H1 (cell line): Measurements from ENCODE around the gene CUL2. TPM values are rescaled to one million over a fixed set of nuclear protein-coding genes. Genes with fewer than 3 reads are reported as not detected.

Source experiments
- CTCF ChIA-PET: fragments of 300-600 bp; sonication (Branson Sonifier 250); formaldehyde crosslinking; loops from one replicate; lab custom pipeline; 2021; ENCODE audit not compliant: partially characterized antibody; lab: Charles Lee
- POLR2A ChIA-PET: fragments of 300-600 bp; sonication (Branson Sonifier 250); formaldehyde crosslinking; loops from one replicate; lab custom pipeline; 2021; ENCODE audit warnings: inconsistent platforms; ENCODE audit not compliant: partially characterized antibody; lab: Charles Lee
- DNase-seq, 2 experiments: peaks; one replicate each; pipeline versions ENCODE4 v3.0.0 to v3.0.0-alpha.2; 2010 to 2022; ENCODE audit warnings: low spot score in 2 of 2, low read depth in 1 of 2, mixed read lengths in 1 of 2
- FAIRE-seq: peaks from 2 replicates; lab custom pipeline; 2011; peaks lifted over from hg19 to GRCh38; lab: Jason Lieb, UNC
- H2AFZ ChIP-seq: 2 replicates; pipeline ENCODE4 v1.8.1; 2012; ENCODE audit warnings: low read length, inconsistent platforms
- H2AK5ac ChIP-seq: 2 replicates; pipeline ENCODE4 v1.6.1; 2013; ENCODE audit warnings: low read depth, low read length
- H2BK120ac ChIP-seq: replicated peaks from 2 replicates; pipeline ENCODE3; 2013; ENCODE audit warnings: low read depth, low read length, inconsistent platforms
- H2BK12ac ChIP-seq: 2 replicates; pipeline ENCODE4 v1.6.1; 2013; ENCODE audit warnings: low read depth, low read length
- H2BK15ac ChIP-seq: 2 replicates; pipeline ENCODE4 v1.6.1; 2013; ENCODE audit warnings: low read length
- H2BK20ac ChIP-seq: 2 replicates; pipeline ENCODE4 v1.6.1; 2013; ENCODE audit warnings: low read length
- H2BK5ac ChIP-seq: 2 replicates; pipeline ENCODE4 v1.6.1; 2013; ENCODE audit warnings: low read depth, low read length
- H3K14ac ChIP-seq: 2 replicates; pipeline ENCODE4 v1.6.1; 2013; ENCODE audit warnings: inconsistent platforms; ENCODE audit not compliant: insufficient read length
- H3K18ac ChIP-seq: 2 replicates; pipeline ENCODE4 v1.6.1; 2013; ENCODE audit warnings: low read length; ENCODE audit errors: extremely low read depth
- H3K23ac ChIP-seq: 2 replicates; pipeline ENCODE4 v1.6.1; 2013; ENCODE audit warnings: inconsistent platforms; ENCODE audit not compliant: insufficient read length
- H3K23me2 ChIP-seq: 2 replicates; pipeline ENCODE4 v1.6.1; 2013; ENCODE audit warnings: low read depth, low read length
- H3K27ac ChIP-seq: 2 replicates; pipeline ENCODE4 v1.6.1; 2011; ENCODE audit warnings: low read depth, low read length, inconsistent platforms
- H3K27me3 ChIP-seq, 4 experiments: replicated peaks in 1 of 4; 1 replicate in 1 of 4; 2 replicates in 3 of 4; pipeline versions ENCODE4 v1.6.1 to v1.8.1; 2011 to 2013; ENCODE audit warnings: low read length in 3 of 4, mild to moderate bottlenecking in 3 of 4, inconsistent platforms in 2 of 4, mixed read lengths in 2 of 4, moderate library complexity in 1 of 4; ENCODE audit not compliant: control insufficient read depth in 3 of 4, insufficient read depth in 3 of 4; ENCODE audit errors: extremely low read depth in 1 of 4
- H3K36me3 ChIP-seq, 4 experiments: 2 replicates each; pipeline versions ENCODE4 v1.6.1 to v1.8.1; 2011 to 2013; ENCODE audit warnings: mild to moderate bottlenecking in 4 of 4, low read length in 3 of 4, moderate library complexity in 2 of 4, control low read depth in 1 of 4, inconsistent platforms in 1 of 4; ENCODE audit not compliant: insufficient read depth in 4 of 4, control insufficient read depth in 2 of 4
- H3K4ac ChIP-seq: replicated peaks from 2 replicates; pipeline ENCODE3; 2013; ENCODE audit warnings: low read length, low read depth, mixed read lengths, inconsistent platforms; ENCODE audit not compliant: insufficient read length
- H3K4me1 ChIP-seq, 4 experiments: replicated peaks in 1 of 4; 1 replicate in 1 of 4; 2 replicates in 3 of 4; pipeline versions ENCODE4 v1.6.1 to v1.8.1; 2011 to 2013; ENCODE audit warnings: low read length in 3 of 4, inconsistent platforms in 2 of 4, mixed read lengths in 1 of 4; ENCODE audit not compliant: insufficient read depth in 4 of 4, control insufficient read depth in 3 of 4
- H3K4me2 ChIP-seq, 2 experiments: 2 replicates each; pipeline versions ENCODE4 v1.6.1 to v1.8.1; 2011 to 2013; ENCODE audit warnings: low read depth in 2 of 2, low read length in 2 of 2, control low read depth in 1 of 2, inconsistent platforms in 1 of 2, mild to moderate bottlenecking in 1 of 2; ENCODE audit not compliant: insufficient read depth in 1 of 2
- H3K4me3 ChIP-seq, 4 experiments: fragments of 200-600, 300-600 bp in 1 of 4; sonication (generic), shearing (Covaris generic), sonication (Bioruptor Twin) in 1 of 4; 2 replicates each; pipeline versions ENCODE4 v1.5.1 to v1.8.1; 2011 to 2016; ENCODE audit warnings: low read length in 4 of 4, low read depth in 3 of 4, control low read depth in 2 of 4, inconsistent platforms in 2 of 4, mild to moderate bottlenecking in 2 of 4, mixed read lengths in 1 of 4, moderate library complexity in 1 of 4; ENCODE audit not compliant: insufficient read depth in 2 of 4; ENCODE audit errors: extremely low read depth in 1 of 4
- H3K56ac ChIP-seq: replicated peaks from 2 replicates; pipeline ENCODE3; 2013; ENCODE audit warnings: low read depth, mild to moderate bottlenecking, mixed read lengths, low read length, inconsistent platforms; ENCODE audit not compliant: insufficient read length
- H3K79me1 ChIP-seq: 2 replicates; pipeline ENCODE4 v1.6.1; 2013; ENCODE audit warnings: low read depth, low read length, control low read depth
- H3K79me2 ChIP-seq, 2 experiments: 2 replicates each; pipeline versions ENCODE4 v1.6.1 to v1.8.1; 2012 to 2013; ENCODE audit warnings: low read length in 2 of 2, mild to moderate bottlenecking in 2 of 2, inconsistent platforms in 1 of 2; ENCODE audit not compliant: insufficient read depth in 2 of 2, control insufficient read depth in 1 of 2
- H3K9ac ChIP-seq, 4 experiments: replicated peaks in 1 of 4; 1 replicate in 1 of 4; 2 replicates in 3 of 4; pipeline versions ENCODE4 v1.6.1 to v1.8.1; 2011 to 2013; ENCODE audit warnings: low read depth in 3 of 4, low read length in 3 of 4, control low read depth in 2 of 4, mild to moderate bottlenecking in 2 of 4, moderate library complexity in 2 of 4, inconsistent platforms in 1 of 4; ENCODE audit errors: extremely low read depth in 1 of 4
- H3K9me3 ChIP-seq, 2 experiments: 2 replicates each; pipeline versions ENCODE4 v1.6.1 to v1.8.1; 2012 to 2013; ENCODE audit warnings: mild to moderate bottlenecking in 2 of 2, moderate library complexity in 2 of 2, control low read depth in 1 of 2, inconsistent platforms in 1 of 2, low read depth in 1 of 2, low read length in 1 of 2, mixed read lengths in 1 of 2; ENCODE audit not compliant: insufficient read depth in 2 of 2
- H4K20me1 ChIP-seq, 2 experiments: replicated peaks in 1 of 2; 2 replicates each; pipeline versions ENCODE3 to v1.8.1; 2011 to 2013; ENCODE audit warnings: inconsistent platforms in 2 of 2, low read length in 2 of 2, mild to moderate bottlenecking in 1 of 2; ENCODE audit not compliant: insufficient read depth in 2 of 2, control insufficient read depth in 1 of 2
- H4K5ac ChIP-seq: 2 replicates; pipeline ENCODE4 v1.6.1; 2013; ENCODE audit warnings: low read length, low read depth, mixed read lengths, inconsistent platforms; ENCODE audit not compliant: insufficient read length
- H4K8ac ChIP-seq: 2 replicates; pipeline ENCODE4 v1.8.0; 2013; ENCODE audit warnings: mild to moderate bottlenecking, moderate library complexity, low read length, inconsistent platforms; ENCODE audit not compliant: insufficient read depth; ENCODE audit errors: extremely low read depth
- H4K91ac ChIP-seq: replicated peaks from 2 replicates; pipeline ENCODE3; 2013; ENCODE audit warnings: low read length, mixed read lengths, inconsistent platforms; ENCODE audit not compliant: insufficient read length
- EGR1 ChIP-seq: IDR thresholded peaks from 2 replicates; pipeline ENCODE4 v1.6.1; 2011; ENCODE audit warnings: low read depth, low read length, borderline replicate concordance
- EZH2 ChIP-seq: fragments of 200-600 bp; sonication (generic); IDR thresholded peaks from 2 replicates; pipeline ENCODE4 v1.7.1; 2012; ENCODE audit warnings: low read depth, mild to moderate bottlenecking, moderate library complexity, low read length, inconsistent platforms; ENCODE audit not compliant: severe bottlenecking
- HDAC6 ChIP-seq: IDR thresholded peaks from one replicate; pipeline ENCODE4 v1.7.1; 2012; ENCODE audit warnings: low read depth, mild to moderate bottlenecking, inconsistent platforms, low read length, moderate library complexity
- NRF1 ChIP-seq: IDR thresholded peaks from 2 replicates; pipeline ENCODE4 v1.6.1; 2011; ENCODE audit warnings: mild to moderate bottlenecking, low read depth, low read length, improper control_type of control experiment
- POLR2AphosphoS5 ChIP-seq: IDR thresholded peaks from 2 replicates; pipeline ENCODE4 v1.6.1; 2011; ENCODE audit warnings: low read depth, low read length
- SP4 ChIP-seq: IDR thresholded peaks from 2 replicates; pipeline ENCODE4 v1.6.1; 2012; ENCODE audit warnings: low read length, inconsistent platforms
- WGBS, 2 experiments: shearing (Covaris generic) in 1 of 2; methylation state at CpG; one replicate each; pipeline versions ENCODE4 v1.1.6 to v1.1.7; 2013 to 2015; ENCODE audit warnings: low lambda C conversion rate in 2 of 2, mixed read lengths in 2 of 2, inconsistent platforms in 1 of 2, low coverage in 1 of 2, missing lambda C conversion rate in 1 of 2; ENCODE audit not compliant: insufficient replicate concordance in 2 of 2, insufficient coverage in 1 of 2, insufficient read length in 1 of 2; ENCODE audit errors: extremely low coverage in 1 of 2, missing lambda C conversion rate in 1 of 2; 5-methylcytosine and 5-hydroxymethylcytosine counted together
- polyA plus RNA-seq, 7 experiments: library from polyadenylated mRNA; depleted of rRNA in 3 of 7; stranded (reverse) in 5 of 7; unstranded in 2 of 7; fragments of >200 nt in 5 of 7; fragments of 200-250 nt in 2 of 7; gene quantifications; 1 replicate in 5 of 7; 2 replicates in 1 of 7; 4 replicates in 1 of 7; pipeline versions ENCODE4 v1.2.1 to v1.2.3, GENCODE V29; 2011 to 2013; ENCODE audit warnings: missing spikeins in 2 of 7, mixed read lengths in 2 of 7
- total RNA-seq: library from RNA; stranded (reverse); fragmentation: NEBNext Ultra II Directional; extraction: Animal tissue kit (Norgen Biotek cat#: 25700); gene quantifications from 2 replicates; pipeline ENCODE4 v1.2.1, GENCODE V29; 2021

CUL2 gene
- total and polyA plus RNA-seq, 2 of the 8 experiments (the other 6 are each of a cell fraction or from before 2014, with no cell fraction given): 10.2 to 43.1 TPM

GRCh38 chr10:35112571-35112970 lies 22.4 kb upstream of the CUL2 start:
- no peak overlapping the region for H3K4ac ChIP-seq
- POLR2A ChIA-PET: interaction anchor here (1.5 kb wide), 1 partner anchor 14 kb away, joined by 4 read pairs; the partner anchor contains the start of gene CREM
- H3K27ac ChIP-seq: no peak overlapping the region
- H2AK5ac ChIP-seq: no peak overlapping the region
- H2BK12ac ChIP-seq: no peak overlapping the region
- no peaks in the 10 kb centered on the region for H3K27me3 ChIP-seq
- H3K56ac ChIP-seq: no peak overlapping the region
- no peak overlapping the region for H3K4me3 ChIP-seq
- no peaks in the 10 kb centered on the region for H3K23me2 ChIP-seq
- no peak for DNase-seq
- no peak overlapping the region for H3K23ac ChIP-seq
- no peaks in the 10 kb centered on the region for H4K20me1 ChIP-seq
- no peak overlapping the region for H4K8ac ChIP-seq
- H3K18ac ChIP-seq: no peak overlapping the region
- no peaks in the 10 kb centered on the region for H3K4me1 ChIP-seq
- H3K79me1 ChIP-seq: no peaks in the 10 kb centered on the region
- no peak overlapping the region for H3K4me2 ChIP-seq
- TF ChIP-seq NRF1: no peak
- no peak for TF ChIP-seq POLR2AphosphoS5
- TF ChIP-seq HDAC6: no peak
- TF ChIP-seq SP4: no peak
- no peak for TF ChIP-seq EZH2
- no peak for TF ChIP-seq EGR1
- TF ChIP-seq, all 59 proteins: peak for 0
- no peak for FAIRE-seq
- Histone ChIP-seq H2BK15ac (no peak overlapping the region), H3K9me3 (no peaks in the 10 kb centered on the region), H2BK20ac (no peak overlapping the region), H2BK5ac (no peak overlapping the region), H3K36me3 (no peaks in the 10 kb centered on the region), H2BK120ac (no peak overlapping the region), H4K5ac (no peak overlapping the region), H2AFZ (no peak overlapping the region), H4K91ac (no peak overlapping the region), H3K14ac (no peak overlapping the region), H3K9ac (no peak overlapping the region), H3K79me2 (no peaks in the 10 kb centered on the region)
- CTCF ChIA-PET: interaction anchor here (1.0 to 11.9 kb wide), 2 partner anchors 106 to 305 kb away, joined by 3 to 177 read pairs; no protein-coding TSS in a partner anchor
- WGBS, 2 experiments: 93% methylated on average over 4 of the region's 4 CpGs; no CpG with 5 or more reads in 1 of the 2 experiments
